Right lobe of liver (tissue), 4 donors: Measurements from ENCODE around the gene RNF223.

Experiments used
- POLR2A ChIP-seq: fragments of 450-650 bp; IDR thresholded peaks from one replicate; pipeline ENCODE4 v1.6.1; 2017; ENCODE audit warnings: antibody characterized with exemption, mild to moderate bottlenecking
- TF ChIP-seq, protein P1 (sequence below), 4 donors: fragments of 200-600 bp in 3 of 4; fragments of 450-650 bp in 1 of 4; IDR thresholded peaks; one replicate each; pipeline versions ENCODE4 v1.5.1 to v1.8.0; 2016 to 2022; ENCODE audit warnings: antibody characterized with exemption in 4 of 4, mild to moderate bottlenecking in 2 of 4
- donor health status: DM: no; HTN: no; CAD: no.
- donor health status: DM: no; HTN: no; CAD: no.
- donor health status: DM: no; HTN: yes; CAD: no.

DNA sequence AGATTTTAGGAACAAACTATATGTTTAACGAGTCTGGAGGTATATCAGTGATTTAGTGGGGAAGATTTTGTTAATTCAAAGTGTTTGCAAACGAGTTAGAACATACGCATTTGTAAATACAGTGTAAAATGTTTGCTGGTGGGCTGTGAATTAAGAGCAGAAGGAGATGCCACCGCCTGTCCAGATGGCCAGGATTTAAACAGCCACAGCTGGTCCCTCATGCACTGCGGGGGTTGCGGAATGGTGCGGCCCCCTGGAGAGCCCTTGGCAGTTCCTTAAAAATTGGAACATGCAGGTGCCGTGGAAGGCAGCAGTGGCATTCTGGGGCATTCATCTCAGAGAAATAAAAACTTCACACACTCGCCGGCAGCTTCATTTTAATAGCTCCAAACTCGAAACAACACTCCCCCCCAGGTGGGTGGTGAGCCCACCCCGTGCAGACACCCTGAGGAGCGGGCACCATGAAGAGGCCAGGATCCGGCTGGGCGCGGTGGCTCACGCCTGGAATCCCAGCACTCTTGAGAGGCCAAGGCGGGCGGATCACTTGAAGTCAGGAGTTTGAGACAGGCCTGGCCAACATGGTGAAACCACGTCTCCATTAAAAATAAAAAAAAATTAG is 45.3 kb upstream of the RNF223 start:
- TF ChIP-seq, protein P1, sequence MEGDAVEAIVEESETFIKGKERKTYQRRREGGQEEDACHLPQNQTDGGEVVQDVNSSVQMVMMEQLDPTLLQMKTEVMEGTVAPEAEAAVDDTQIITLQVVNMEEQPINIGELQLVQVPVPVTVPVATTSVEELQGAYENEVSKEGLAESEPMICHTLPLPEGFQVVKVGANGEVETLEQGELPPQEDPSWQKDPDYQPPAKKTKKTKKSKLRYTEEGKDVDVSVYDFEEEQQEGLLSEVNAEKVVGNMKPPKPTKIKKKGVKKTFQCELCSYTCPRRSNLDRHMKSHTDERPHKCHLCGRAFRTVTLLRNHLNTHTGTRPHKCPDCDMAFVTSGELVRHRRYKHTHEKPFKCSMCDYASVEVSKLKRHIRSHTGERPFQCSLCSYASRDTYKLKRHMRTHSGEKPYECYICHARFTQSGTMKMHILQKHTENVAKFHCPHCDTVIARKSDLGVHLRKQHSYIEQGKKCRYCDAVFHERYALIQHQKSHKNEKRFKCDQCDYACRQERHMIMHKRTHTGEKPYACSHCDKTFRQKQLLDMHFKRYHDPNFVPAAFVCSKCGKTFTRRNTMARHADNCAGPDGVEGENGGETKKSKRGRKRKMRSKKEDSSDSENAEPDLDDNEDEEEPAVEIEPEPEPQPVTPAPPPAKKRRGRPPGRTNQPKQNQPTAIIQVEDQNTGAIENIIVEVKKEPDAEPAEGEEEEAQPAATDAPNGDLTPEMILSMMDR (IDR thresholded peaks at IDR 0.05) = no peak
- no peak for TF ChIP-seq POLR2A
